K562 (cell line): ENCODE results near the gene HTR2C.

ENCODE experiments used
- BHLHE40 ChIP-seq: IDR thresholded peaks from 2 replicates; pipeline ENCODE4 v1.6.1; 2011; ENCODE audit warnings: low read length, improper control_type of control experiment
- FIP1L1 ChIP-seq: fragments of 200-400 bp; formaldehyde crosslinking; IDR thresholded peaks from 2 replicates; pipeline ENCODE4 v1.6.1; 2018; ENCODE audit warnings: mild to moderate bottlenecking, low read depth, low read length; ENCODE audit not compliant: poor library complexity, severe bottlenecking
- MAFK ChIP-seq: IDR thresholded peaks from 2 replicates; pipeline ENCODE4 v1.6.1; 2011; ENCODE audit warnings: low read length, improper control_type of control experiment
- MEF2A ChIP-seq: IDR thresholded peaks from 2 replicates; pipeline ENCODE4 v1.6.1; 2011; ENCODE audit warnings: low read depth, mild to moderate bottlenecking, low read length, moderate library complexity; ENCODE audit not compliant: control insufficient read depth
- MLX ChIP-seq, 2 experiments: fragments of 450-650 bp in 1 of 2; sonication (generic) in 1 of 2; formaldehyde crosslinking; conservative IDR thresholded peaks; 2 replicates each; pipeline versions ENCODE4 v1.4.0 to v1.8.1; 2020 to 2022; ENCODE audit warnings: mild to moderate bottlenecking in 1 of 2, missing genetic modification reagents in 1 of 2
- NCOA4 ChIP-seq: fragments of 450-650 bp; IDR thresholded peaks from 2 replicates; pipeline ENCODE4 v1.6.1; 2018; ENCODE audit warnings: mild to moderate bottlenecking; ENCODE audit not compliant: partially characterized antibody
- REST ChIP-seq, 2 experiments: fragments of 450-650 bp; formaldehyde crosslinking in 1 of 2; IDR thresholded peaks; 2 replicates each; pipeline versions ENCODE4 v1.4.0 to v1.6.1; 2014 to 2020; ENCODE audit warnings: mild to moderate bottlenecking in 2 of 2, borderline replicate concordance in 1 of 2, low read depth in 1 of 2
- SAP30 ChIP-seq: fragments of 200-600 bp; sonication (generic); IDR thresholded peaks from 2 replicates; pipeline ENCODE4 v1.6.1; 2012; ENCODE audit warnings: borderline replicate concordance, low read depth, mild to moderate bottlenecking, moderate library complexity, low read length, control low read depth, inconsistent platforms; ENCODE audit not compliant: insufficient read depth, poor library complexity, severe bottlenecking

- TF ChIP-seq NCOA4 = no peak
- TF ChIP-seq BHLHE40 = no peak
- TF ChIP-seq REST (IDR thresholded peaks at IDR 0.05; ENCODE audit: borderline replicate concordance) = no peak
- TF ChIP-seq REST (CRISPR knock-in tag; IDR thresholded peaks at IDR 0.05; ENCODE audit: low read depth) = no peak
- no peak for TF ChIP-seq SAP30
- TF ChIP-seq FIP1L1 = no peak
- TF ChIP-seq MAFK = peak; percentile 73
- no peak for TF ChIP-seq MLX (CRISPR knock-in tag; conservative IDR thresholded peaks at IDR 0.05)
- no peak for TF ChIP-seq MEF2A
Measured at GRCh38 chrX:114800719-114801118, 216.8 kb downstream of the HTR2C start.
